GM23338 (cell line): ENCODE measurements around the gene RUNX1. TPM values are rescaled to one million over a fixed set of nuclear protein-coding genes. Genes with fewer than 3 reads are reported as not detected.

Experiments used
- ATAC-seq: fragments of 200-7000 bp; cut with Tn5 transposase; 3 replicates; pipeline ENCODE4 v1.9.1; 2020
- DNase-seq: peaks from one replicate; pipeline ENCODE4 v3.0.0-alpha.2; 2015; ENCODE audit warnings: low spot score
- H2AFZ ChIP-seq: fragments of 200-600 bp; sonication (generic); 2 replicates; pipeline ENCODE4 v1.8.0; 2016; ENCODE audit warnings: antibody characterized with exemption, mild to moderate bottlenecking, moderate library complexity
- H3F3A ChIP-seq: fragments of 200-600 bp; sonication (generic); replicated peaks from 2 replicates; pipeline ENCODE4 v1.8.0; 2017; ENCODE audit warnings: antibody characterized with exemption, mixed run types, low read depth
- H3K27ac ChIP-seq: fragments of 200-600 bp; sonication (generic); 2 replicates; pipeline ENCODE4 v1.6.1; 2016; ENCODE audit warnings: low read depth
- H3K27me3 ChIP-seq: fragments of 200-600 bp; sonication (generic); 2 replicates; pipeline ENCODE4 v1.8.0; 2016; ENCODE audit warnings: mild to moderate bottlenecking, mixed run types, moderate library complexity; ENCODE audit not compliant: insufficient read depth
- H3K36me3 ChIP-seq: fragments of 200-600 bp; sonication (generic); 2 replicates; pipeline ENCODE4 v1.8.0; 2016; ENCODE audit warnings: mild to moderate bottlenecking; ENCODE audit not compliant: insufficient read depth
- H3K4me1 ChIP-seq: fragments of 200-600 bp; sonication (generic); 2 replicates; pipeline ENCODE4 v1.8.0; 2016; ENCODE audit warnings: mild to moderate bottlenecking, moderate library complexity; ENCODE audit not compliant: insufficient read depth
- H3K4me2 ChIP-seq: fragments of 200-600 bp; sonication (generic); 2 replicates; pipeline ENCODE4 v1.7.1; 2017; ENCODE audit warnings: mixed run types
- H3K4me3 ChIP-seq: fragments of 200-600 bp; sonication (generic); 2 replicates; pipeline ENCODE4 v1.6.1; 2016; ENCODE audit warnings: mixed run types
- H3K79me2 ChIP-seq: fragments of 200-600 bp; sonication (generic); replicated peaks from 2 replicates; pipeline ENCODE4 v1.8.0; 2017; ENCODE audit warnings: mild to moderate bottlenecking; ENCODE audit not compliant: insufficient read depth
- H3K9me2 ChIP-seq: fragments of 200-600 bp; sonication (generic); 2 replicates; pipeline ENCODE4 v1.8.0; 2017; ENCODE audit not compliant: insufficient read depth
- H4K20me1 ChIP-seq: fragments of 200-600 bp; sonication (generic); replicated peaks from 2 replicates; pipeline ENCODE4 v1.8.0; 2017; ENCODE audit warnings: mild to moderate bottlenecking; ENCODE audit not compliant: insufficient read depth
- H3K27ac Mint-ChIP-seq: 2 replicates; pipeline ENCODE4 v1.8.0; 2020; ENCODE audit warnings: inconsistent platforms, mild to moderate bottlenecking, moderate library complexity, mixed read lengths
- H3K27me3 Mint-ChIP-seq: 3 replicates; pipeline ENCODE4 v1.8.0; 2022; ENCODE audit warnings: low read depth, mild to moderate bottlenecking, moderate library complexity, mixed read lengths, inconsistent platforms; ENCODE audit not compliant: insufficient read depth, poor library complexity
- H3K36me3 Mint-ChIP-seq: 3 replicates; pipeline ENCODE4 v1.8.0; 2021; ENCODE audit warnings: low read depth, mild to moderate bottlenecking, inconsistent platforms, moderate library complexity, mixed read lengths
- H3K4me1 Mint-ChIP-seq: 3 replicates; pipeline ENCODE4 v1.8.0; 2020; ENCODE audit warnings: mild to moderate bottlenecking, inconsistent platforms, mixed read lengths
- H3K4me3 Mint-ChIP-seq: 3 replicates; pipeline ENCODE4 v1.8.0; 2021; ENCODE audit warnings: moderate library complexity, mild to moderate bottlenecking, inconsistent platforms, mixed read lengths
- H3K9me3 Mint-ChIP-seq: 3 replicates; pipeline ENCODE4 v1.8.0; 2020; ENCODE audit warnings: moderate library complexity, mild to moderate bottlenecking, inconsistent platforms, mixed read lengths
- CREB1 ChIP-seq: fragments of 250-450 bp; sonication (Bioruptor Pico); IDR thresholded peaks from 2 replicates; pipeline ENCODE4 v1.5.0; 2020; ENCODE audit warnings: low read depth, mild to moderate bottlenecking, moderate library complexity
- CTCF ChIP-seq, 2 experiments: fragments of 200-600 bp in 1 of 2; sonication (generic) in 1 of 2; conservative IDR thresholded peaks; 2 replicates each; pipeline versions ENCODE4 v1.5.1 to v1.6.1; 2016 to 2017; ENCODE audit warnings: antibody characterized with exemption in 2 of 2, low read depth in 2 of 2, mild to moderate bottlenecking in 2 of 2, moderate library complexity in 1 of 2
- ETS1 ChIP-seq: IDR thresholded peaks from 2 replicates; pipeline ENCODE4 v1.6.1; 2016; ENCODE audit warnings: antibody characterized with exemption
- EZH2 ChIP-seq: fragments of 200-600 bp; sonication (generic); IDR thresholded peaks from one replicate; pipeline ENCODE4 v1.8.0; 2017; ENCODE audit warnings: antibody characterized with exemption, mild to moderate bottlenecking, low read depth; ENCODE audit not compliant: unreplicated experiment
- EZH2phosphoT487 ChIP-seq: fragments of 200-600 bp; sonication (generic); IDR thresholded peaks from one replicate; pipeline ENCODE4 v1.8.1; 2018; ENCODE audit warnings: antibody characterized with exemption; ENCODE audit not compliant: unreplicated experiment
- JUNB ChIP-seq: IDR thresholded peaks from one replicate; pipeline ENCODE4 v1.6.1; 2016; ENCODE audit warnings: antibody characterized with exemption; ENCODE audit not compliant: unreplicated experiment
- NANOG ChIP-seq: IDR thresholded peaks from 2 replicates; pipeline ENCODE4 v1.6.1; 2016; ENCODE audit warnings: antibody characterized with exemption, borderline replicate concordance
- POLR2AphosphoS5 ChIP-seq: IDR thresholded peaks from 2 replicates; pipeline ENCODE4 v1.6.1; 2016; ENCODE audit warnings: antibody characterized with exemption, low read depth
- REST ChIP-seq: IDR thresholded peaks from one replicate; pipeline ENCODE4 v1.6.1; 2018; ENCODE audit warnings: antibody characterized with exemption; ENCODE audit not compliant: unreplicated experiment
- STAT1 ChIP-seq: IDR thresholded peaks from one replicate; pipeline ENCODE4 v1.6.1; 2016; ENCODE audit warnings: antibody characterized with exemption; ENCODE audit not compliant: unreplicated experiment
- ZNF114 ChIP-seq: fragments of 250-450 bp; sonication (Bioruptor Pico); IDR thresholded peaks from 2 replicates; pipeline ENCODE4 v1.5.0; 2020; ENCODE audit warnings: mild to moderate bottlenecking, moderate library complexity
- polyA plus RNA-seq: library from polyadenylated mRNA; unstranded; fragments of >200 nt; fragmentation: Nextera tagmentation; extraction: Ambion mirVana; gene quantifications from 2 replicates; pipeline ENCODE4 v1.2.1, GENCODE V29; 2016
- total RNA-seq: library from RNA; depleted of rRNA; stranded (reverse); fragments of >200 nt; shearing (Covaris generic); gene quantifications from 2 replicates; pipeline ENCODE4 v1.2.3, GENCODE V29; 2014

RUNX1 gene
- total and polyA plus RNA-seq, 2 experiments from 2014 or later = 0.29 to 1.1 TPM

- Histone ChIP-seq H3F3A (no peaks in the 10 kb centered on the region), H3K27ac (no peak overlapping the region), H3K36me3 (no peaks in the 10 kb centered on the region), H3K27me3 (peaks cover 12% of the 10 kb centered on the region), H3K4me2 (no peak overlapping the region), H3K4me1 (peaks cover 25% of the 10 kb centered on the region), H3K9me2 (no peaks in the 10 kb centered on the region), H4K20me1 (no peaks in the 10 kb centered on the region), H2AFZ (no peak overlapping the region), H3K4me3 (no peak overlapping the region), H3K79me2 (no peaks in the 10 kb centered on the region)
- no peak overlapping the region for H3K4me3 Mint-ChIP-seq
- no peak overlapping the region for H3K27ac Mint-ChIP-seq
- no peak for TF ChIP-seq POLR2AphosphoS5
- no peak for TF ChIP-seq REST
- TF ChIP-seq JUNB = no peak
- no peak for TF ChIP-seq STAT1
- TF ChIP-seq EZH2phosphoT487 = no peak
- peaks cover 20% of the 10 kb centered on the region for H3K27me3 Mint-ChIP-seq
- no peaks in the 10 kb centered on the region for H3K9me3 Mint-ChIP-seq
- H3K36me3 Mint-ChIP-seq = no peaks in the 10 kb centered on the region
- H3K4me1 Mint-ChIP-seq = peaks cover 29% of the 10 kb centered on the region
- ATAC-seq (no peak), DNase-seq (no peak)
Measured at GRCh38 chr21:35023396-35024070, 25.6 kb downstream of the RUNX1 start.

GRCh38 chr21:35021546-35021945 is 27.6 kb downstream of the RUNX1 start:
- Histone ChIP-seq H3K4me2 (no peak overlapping the region), H3K79me2 (no peaks in the 10 kb centered on the region), H3F3A (no peaks in the 10 kb centered on the region), H3K36me3 (no peaks in the 10 kb centered on the region), H4K20me1 (no peaks in the 10 kb centered on the region), H3K9me2 (no peaks in the 10 kb centered on the region), H3K27me3 (peaks cover 12% of the 10 kb centered on the region), H3K4me3 (no peak overlapping the region), H2AFZ (0 out of 2 replicates have a peak overlapping the region, but pooled peaks have one; percentile 20), H3K4me1 (peaks cover 8% of the 10 kb centered on the region), H3K27ac (no peak overlapping the region)
- Mint-ChIP-seq H3K27ac (no peak overlapping the region), H3K9me3 (no peaks in the 10 kb centered on the region), H3K27me3 (peaks cover 18% of the 10 kb centered on the region), H3K4me3 (no peak overlapping the region), H3K4me1 (peaks cover 18% of the 10 kb centered on the region), H3K36me3 (no peaks in the 10 kb centered on the region)
- ATAC-seq = no peak
- no peak for DNase-seq
- TF ChIP-seq CREB1 (CRISPR knock-in tag) = no peak
- no peak for TF ChIP-seq ZNF114 (CRISPR knock-in tag)
- TF ChIP-seq NANOG = no peak
- TF ChIP-seq POLR2AphosphoS5 = no peak
- TF ChIP-seq EZH2 = no peak
- TF ChIP-seq CTCF (conservative IDR thresholded peaks at IDR 0.05; ENCODE audit: low read depth in 2 of 2) = no peak
- no peak for TF ChIP-seq JUNB
- no peak for TF ChIP-seq EZH2phosphoT487
- TF ChIP-seq ETS1 = no peak
